ENCODE measurements around the gene CALD1. TPM values are rescaled to one million over a fixed set of nuclear protein-coding genes. Genes with fewer than 3 reads are reported as not detected.

Gene CALD1
- 95.0 and 99.8 TPM in 2 replicates for total RNA-seq (2014; rRNA removed; shearing (Covaris generic))

- peak; percentile 68 for DNase-seq
- peak within 1 kb of the TSS; percentile 48 for H3K4me3 ChIP-seq (ENCODE audit: insufficient read depth, low read depth, low read length)
These were observed at the start of gene CALD1 for GRCh38 chr7:134778941-134779740. TSS of gene CALD1 (plus strand) at chr7:134779634. CDS start at chr7:134867734, 88,100 bp downstream.

GRCh38 chr7:134729895-134730294 lies 49.5 kb upstream of the CALD1 start:
- H3K27me3 ChIP-seq (ENCODE audit: control insufficient read depth, insufficient read depth, low read length) = no peaks in the 10 kb centered on the region
- no peak overlapping the region for H3K4me3 ChIP-seq (ENCODE audit: insufficient read depth, low read depth, low read length)
- H3K36me3 ChIP-seq (replicated peaks; ENCODE audit: control insufficient read depth, insufficient read depth, low read length) = no peaks in the 10 kb centered on the region
- DNase-seq = no peak

More at GRCh38 chr7:134778941-134779740, at the start of gene CALD1:
- Histone ChIP-seq H3K36me3 (replicated peaks; ENCODE audit: control insufficient read depth, insufficient read depth, low read length) (peaks cover 4% of the 10 kb centered on the region; the same call in 1 of the 2 replicates), H3K27me3 (ENCODE audit: control insufficient read depth, insufficient read depth, low read length) (no peaks in the 10 kb centered on the region)

- DNase-seq = no peak
- Histone ChIP-seq H3K36me3 (replicated peaks; ENCODE audit: control insufficient read depth, insufficient read depth, low read length) (no peaks in the 10 kb centered on the region), H3K4me3 (ENCODE audit: insufficient read depth, low read depth, low read length) (no peak overlapping the region), H3K27me3 (ENCODE audit: control insufficient read depth, insufficient read depth, low read length) (no peaks in the 10 kb centered on the region)
These were observed 49.0 kb upstream of the CALD1 start for GRCh38 chr7:134730411-134730829.

GRCh38 chr7:134731616-134732015 lies 47.8 kb upstream of the CALD1 start:
- no peaks in the 10 kb centered on the region for H3K27me3 ChIP-seq (ENCODE audit: control insufficient read depth, insufficient read depth, low read length)
- no peak overlapping the region for H3K4me3 ChIP-seq (ENCODE audit: insufficient read depth, low read depth, low read length)
- H3K36me3 ChIP-seq (replicated peaks; ENCODE audit: control insufficient read depth, insufficient read depth, low read length) = no peaks in the 10 kb centered on the region
- no peak for DNase-seq

GRCh38 chr7:134732728-134733127 lies 46.7 kb upstream of the CALD1 start:
- Histone ChIP-seq H3K4me3 (ENCODE audit: insufficient read depth, low read depth, low read length) (no peak overlapping the region), H3K27me3 (ENCODE audit: control insufficient read depth, insufficient read depth, low read length) (no peaks in the 10 kb centered on the region)
- no peak for DNase-seq

GRCh38 chr7:134736381-134736780 lies 43.1 kb upstream of the CALD1 start:
- H3K27me3 ChIP-seq (ENCODE audit: control insufficient read depth, insufficient read depth, low read length) = no peaks in the 10 kb centered on the region
- no peak overlapping the region for H3K4me3 ChIP-seq (ENCODE audit: insufficient read depth, low read depth, low read length)
- no peak for DNase-seq
- H3K36me3 ChIP-seq (replicated peaks; ENCODE audit: control insufficient read depth, insufficient read depth, low read length) = no peaks in the 10 kb centered on the region

More at GRCh38 chr7:134732728-134733127, 46.7 kb upstream of the CALD1 start:
- H3K36me3 ChIP-seq (replicated peaks; ENCODE audit: control insufficient read depth, insufficient read depth, low read length) = no peaks in the 10 kb centered on the region

- Histone ChIP-seq H3K27me3 (ENCODE audit: control insufficient read depth, insufficient read depth, low read length) (no peaks in the 10 kb centered on the region), H3K36me3 (replicated peaks; ENCODE audit: control insufficient read depth, insufficient read depth, low read length) (no peaks in the 10 kb centered on the region), H3K4me3 (ENCODE audit: insufficient read depth, low read depth, low read length) (no peak overlapping the region)
- DNase-seq = no peak
These were observed 41.7 kb upstream of the CALD1 start for GRCh38 chr7:134737566-134738345.

GRCh38 chr7:134739362-134739761 lies 40.1 kb upstream of the CALD1 start:
- Histone ChIP-seq H3K4me3 (ENCODE audit: insufficient read depth, low read depth, low read length) (no peak overlapping the region), H3K36me3 (replicated peaks; ENCODE audit: control insufficient read depth, insufficient read depth, low read length) (no peaks in the 10 kb centered on the region), H3K27me3 (ENCODE audit: control insufficient read depth, insufficient read depth, low read length) (no peaks in the 10 kb centered on the region)
- no peak for DNase-seq

- DNase-seq = no peak
- Histone ChIP-seq H3K27me3 (ENCODE audit: control insufficient read depth, insufficient read depth, low read length) (no peaks in the 10 kb centered on the region), H3K36me3 (replicated peaks; ENCODE audit: control insufficient read depth, insufficient read depth, low read length) (no peaks in the 10 kb centered on the region), H3K4me3 (ENCODE audit: insufficient read depth, low read depth, low read length) (no peak overlapping the region)
These were observed 39.1 kb upstream of the CALD1 start for GRCh38 chr7:134740376-134740775.

GRCh38 chr7:134741907-134742635 lies 37.4 kb upstream of the CALD1 start:
- Histone ChIP-seq H3K4me3 (ENCODE audit: insufficient read depth, low read depth, low read length) (no peak overlapping the region), H3K36me3 (replicated peaks; ENCODE audit: control insufficient read depth, insufficient read depth, low read length) (no peaks in the 10 kb centered on the region), H3K27me3 (ENCODE audit: control insufficient read depth, insufficient read depth, low read length) (no peaks in the 10 kb centered on the region)
- peak; percentile 18 for DNase-seq

GRCh38 chr7:134742688-134743350 lies 36.6 kb upstream of the CALD1 start:
- H3K27me3 ChIP-seq (ENCODE audit: control insufficient read depth, insufficient read depth, low read length) = no peaks in the 10 kb centered on the region
- no peak for DNase-seq

GRCh38 chr7:134744569-134744968 lies 34.9 kb upstream of the CALD1 start:
- Histone ChIP-seq H3K4me3 (ENCODE audit: insufficient read depth, low read depth, low read length) (no peak overlapping the region), H3K27me3 (ENCODE audit: control insufficient read depth, insufficient read depth, low read length) (no peaks in the 10 kb centered on the region), H3K36me3 (replicated peaks; ENCODE audit: control insufficient read depth, insufficient read depth, low read length) (no peaks in the 10 kb centered on the region)
- DNase-seq = peak; percentile 21

More at GRCh38 chr7:134742688-134743350, 36.6 kb upstream of the CALD1 start:
- no peak overlapping the region for H3K4me3 ChIP-seq (ENCODE audit: insufficient read depth, low read depth, low read length)
- H3K36me3 ChIP-seq (replicated peaks; ENCODE audit: control insufficient read depth, insufficient read depth, low read length) = no peaks in the 10 kb centered on the region

- Histone ChIP-seq H3K27me3 (ENCODE audit: control insufficient read depth, insufficient read depth, low read length) (no peaks in the 10 kb centered on the region), H3K4me3 (ENCODE audit: insufficient read depth, low read depth, low read length) (no peak overlapping the region), H3K36me3 (replicated peaks; ENCODE audit: control insufficient read depth, insufficient read depth, low read length) (no peaks in the 10 kb centered on the region)
- DNase-seq = no peak
These were observed 32.1 kb upstream of the CALD1 start for GRCh38 chr7:134747326-134747725.

Measured in H7 (cell line).